ENCODE data around the gene EPHA6. TPM values are rescaled to one million over a fixed set of nuclear protein-coding genes. Genes with fewer than 3 reads are reported as not detected.

The EPHA6 gene
- total and polyA plus RNA-seq, 2 donors (not counting 1 experiment from before 2014, with no cell fraction given), result not detected

DNA sequence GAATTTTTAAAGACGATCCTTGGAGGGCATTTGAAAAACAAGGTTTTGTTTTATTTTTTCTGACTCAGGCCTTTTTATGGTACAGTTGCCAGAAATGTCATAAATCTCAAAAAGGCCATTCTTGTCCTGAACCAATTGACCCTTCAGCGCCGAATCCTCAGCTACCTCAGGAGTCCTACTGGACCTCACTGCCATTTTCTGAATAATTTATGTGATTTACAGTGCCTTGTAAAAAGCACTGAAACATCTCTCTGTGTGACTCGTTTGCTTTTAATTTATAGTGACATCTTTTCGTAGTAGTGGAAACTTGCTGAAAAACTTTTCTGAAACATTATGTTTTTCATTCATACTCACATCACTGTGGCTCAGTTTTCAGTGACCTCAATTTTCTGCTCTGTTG, 878.0 kb downstream of the EPHA6 start:
- Histone ChIP-seq H3K79me2 (ENCODE audit: control insufficient read depth, insufficient read depth, low read length) (no peaks in the 10 kb centered on the region), H4K20me1 (ENCODE audit: control insufficient read depth, insufficient read depth, low read length, poor library complexity, severe bottlenecking) (no peaks in the 10 kb centered on the region), H3K4me2 (replicated peaks; ENCODE audit: low read depth, low read length, poor library complexity, severe bottlenecking) (no peak overlapping the region), H3K4me3 (ENCODE audit: control extremely low read depth in 1 of 5, extremely low read depth in 1 of 5, insufficient read depth in 1 of 5, low read depth in 2 of 5, low read length in 4 of 5) (no peak overlapping the region), H3K27me3 (replicated peaks in 1 of 4; ENCODE audit: control extremely low read depth in 1 of 4, control insufficient read depth in 3 of 4, insufficient read depth in 4 of 4, low read length in 3 of 4) (no peaks in the 10 kb centered on the region), H2AFZ (ENCODE audit: insufficient read depth, low read depth, low read length, poor library complexity, severe bottlenecking) (no peak overlapping the region), H3K4me1 (ENCODE audit: control insufficient read depth in 2 of 2, insufficient read depth in 2 of 2, low read length in 2 of 2) (no peaks in the 10 kb centered on the region), H3K27ac (ENCODE audit: low read length in 2 of 2) (no peak overlapping the region), H3K9me3 (ENCODE audit: control extremely low read depth in 1 of 3, control insufficient read depth in 2 of 3, insufficient read depth in 1 of 3, low read length in 2 of 3) (no peaks in the 10 kb centered on the region), H3K9ac (ENCODE audit: low read length) (no peak overlapping the region), H3K36me3 (replicated peaks in 1 of 2; ENCODE audit: control extremely low read depth in 1 of 2, control insufficient read depth in 1 of 2, extremely low read depth in 1 of 2, insufficient read depth in 2 of 2, low read length in 1 of 2) (no peaks in the 10 kb centered on the region)
- no peak overlapping the region for H3K4me3 Mint-ChIP-seq
- TF ChIP-seq EZH2 (IDR thresholded peaks at IDR 0.05; ENCODE audit: borderline replicate concordance, insufficient read depth, low read depth, low read length, poor library complexity, severe bottlenecking) (no peak), CTCF (IDR thresholded peaks at IDR 0.05) (no peak)
- POLR2A ChIA-PET, result no interaction called here
- WGBS (ENCODE audit: insufficient coverage), result 100% methylated on average over 1 of the region's 5 CpGs
- no peak overlapping the region for H3K27ac Mint-ChIP-seq
- CTCF ChIA-PET, result no interaction called here
- ATAC-seq (ENCODE audit: low read depth), result no peak
- H3K27me3 Mint-ChIP-seq, result peaks cover 2% of the 10 kb centered on the region
- intact Hi-C loops (cut with micrococcal nuclease), result no loop called here
- no peaks in the 10 kb centered on the region for H3K4me1 Mint-ChIP-seq
- H3K9me3 Mint-ChIP-seq (ENCODE audit: insufficient read depth), result no peaks in the 10 kb centered on the region
- no peak for DNase-seq

DNA sequence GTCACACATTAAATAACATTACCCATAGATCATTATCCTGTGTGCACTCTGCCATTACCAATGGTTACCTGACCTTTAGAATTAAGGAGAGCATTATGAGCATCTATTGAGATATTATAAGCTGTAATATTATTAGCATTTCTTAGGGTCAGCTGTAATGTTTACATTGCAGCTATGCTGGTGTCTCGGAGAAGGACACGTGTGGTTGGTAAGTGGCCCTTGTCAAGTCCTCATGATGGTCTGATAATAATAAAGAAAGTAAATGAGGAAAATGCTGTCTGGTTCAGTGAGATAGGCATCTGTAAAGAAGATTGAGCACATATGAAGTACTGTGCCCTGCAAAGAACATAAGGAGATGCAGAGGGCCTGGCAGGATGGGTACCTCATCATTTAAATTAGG, 878.4 kb downstream of the EPHA6 start:
- H3K4me1 Mint-ChIP-seq, result no peaks in the 10 kb centered on the region
- no peak overlapping the region for H3K9ac ChIP-seq (ENCODE audit: low read length)

More for the DNA sequence above, 878.4 kb downstream of the EPHA6 start:
- H2AFZ ChIP-seq (ENCODE audit: insufficient read depth, low read depth, low read length, poor library complexity, severe bottlenecking), result no peak overlapping the region
- ATAC-seq (ENCODE audit: low read depth) (no peak), DNase-seq (no peak)
- 100% methylated on average over 2 of the region's 2 CpGs for WGBS (ENCODE audit: insufficient coverage)
- H3K9me3 Mint-ChIP-seq (ENCODE audit: insufficient read depth), result no peaks in the 10 kb centered on the region
- H3K4me1 ChIP-seq (ENCODE audit: control insufficient read depth in 2 of 2, insufficient read depth in 2 of 2, low read length in 2 of 2), result no peaks in the 10 kb centered on the region
- H3K27ac ChIP-seq (ENCODE audit: low read length in 2 of 2), result no peak overlapping the region
- H3K79me2 ChIP-seq (ENCODE audit: control insufficient read depth, insufficient read depth, low read length), result no peaks in the 10 kb centered on the region
- no peaks in the 10 kb centered on the region for H3K9me3 ChIP-seq (ENCODE audit: control extremely low read depth in 1 of 3, control insufficient read depth in 2 of 3, insufficient read depth in 1 of 3, low read length in 2 of 3)
- intact Hi-C loops (cut with micrococcal nuclease), result no loop called here
- no peaks in the 10 kb centered on the region for H3K27me3 ChIP-seq (replicated peaks in 1 of 4; ENCODE audit: control extremely low read depth in 1 of 4, control insufficient read depth in 3 of 4, insufficient read depth in 4 of 4, low read length in 3 of 4)
- H3K36me3 ChIP-seq (replicated peaks in 1 of 2; ENCODE audit: control extremely low read depth in 1 of 2, control insufficient read depth in 1 of 2, extremely low read depth in 1 of 2, insufficient read depth in 2 of 2, low read length in 1 of 2), result no peaks in the 10 kb centered on the region
- no peak overlapping the region for H3K4me3 ChIP-seq (ENCODE audit: control extremely low read depth in 1 of 5, extremely low read depth in 1 of 5, insufficient read depth in 1 of 5, low read depth in 2 of 5, low read length in 4 of 5)
- H3K27ac Mint-ChIP-seq, result no peak overlapping the region
- CTCF ChIA-PET, result no interaction called here
- H4K20me1 ChIP-seq (ENCODE audit: control insufficient read depth, insufficient read depth, low read length, poor library complexity, severe bottlenecking), result no peaks in the 10 kb centered on the region
- TF ChIP-seq CTCF (IDR thresholded peaks at IDR 0.05) (no peak), EZH2 (IDR thresholded peaks at IDR 0.05; ENCODE audit: borderline replicate concordance, insufficient read depth, low read depth, low read length, poor library complexity, severe bottlenecking) (no peak)
- no peak overlapping the region for H3K4me3 Mint-ChIP-seq
- POLR2A ChIA-PET, result no interaction called here
- no peak overlapping the region for H3K4me2 ChIP-seq (replicated peaks; ENCODE audit: low read depth, low read length, poor library complexity, severe bottlenecking)
- H3K27me3 Mint-ChIP-seq, result peaks cover 2% of the 10 kb centered on the region

Measured in B cell (primary cell).